ENCODE measurements around the gene CRLF3. TPM values are rescaled to one million over a fixed set of nuclear protein-coding genes. Genes with fewer than 3 reads are reported as not detected.
A peak's percentile ranks its signal among the peaks of the same experiment; 100 is the strongest.
"Not testable (repeated sequence)": the region's sequence is repeated elsewhere in the genome, so short reads cannot be mapped to it uniquely, and the experiment has no call there.

CRLF3 gene
- polyA plus RNA-seq, 3 donors: 41.0 to 92.8 (median 88.5) TPM

DNA sequence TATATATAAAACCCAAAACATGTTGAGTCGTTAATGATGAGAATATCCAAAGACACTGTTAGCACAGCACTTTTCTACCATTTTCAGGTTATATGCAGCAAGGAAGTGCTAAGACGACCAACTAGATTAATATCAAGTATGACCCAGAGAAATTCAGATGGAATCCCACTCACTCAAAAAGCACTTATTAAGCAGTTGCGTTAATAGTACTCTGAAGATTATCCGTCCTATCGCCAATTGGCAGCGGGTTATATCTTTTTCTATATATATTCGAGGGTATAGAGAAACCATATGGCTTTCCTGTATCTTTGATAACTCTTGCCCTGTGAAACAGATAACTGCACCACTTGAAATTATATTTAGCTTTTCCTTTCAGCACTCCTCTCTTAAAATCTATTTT lies 1.1 kb downstream of the CRLF3 start:
- H3K79me2 ChIP-seq (ENCODE audit: insufficient read depth, low read length): peaks cover 66% of the 10 kb centered on the region
- no peaks in the 10 kb centered on the region for H3K27me3 ChIP-seq (ENCODE audit: control insufficient read depth in 2 of 2, insufficient read depth in 2 of 2, low read length in 2 of 2)
- no peaks in the 10 kb centered on the region for H3K9me3 ChIP-seq (replicated peaks in 1 of 2; ENCODE audit: control insufficient read depth in 1 of 2, insufficient read depth in 1 of 2, low read length in 2 of 2)
- H4K20me1 ChIP-seq (ENCODE audit: insufficient read depth, low read length): peaks cover 19% of the 10 kb centered on the region
- Mint-ChIP-seq H3K36me3 (peaks cover 3 to 19% of the 10 kb centered on the region in 2 donors), H3K27me3 (ENCODE audit: low read depth in 3 of 3) (peaks cover 0 to 1% (median 0%) of the 10 kb centered on the region in 3 donors), H3K9me3 (no peaks in the 10 kb centered on the region), H3K4me1 (peaks cover 51% of the 10 kb centered on the region), H3K27ac (peak overlapping the region in 6 of 7 donors; percentile 19 to 97 (median 92)), H3K4me3 (peak overlapping the region; percentile 98)
- TF ChIP-seq, protein P1, sequence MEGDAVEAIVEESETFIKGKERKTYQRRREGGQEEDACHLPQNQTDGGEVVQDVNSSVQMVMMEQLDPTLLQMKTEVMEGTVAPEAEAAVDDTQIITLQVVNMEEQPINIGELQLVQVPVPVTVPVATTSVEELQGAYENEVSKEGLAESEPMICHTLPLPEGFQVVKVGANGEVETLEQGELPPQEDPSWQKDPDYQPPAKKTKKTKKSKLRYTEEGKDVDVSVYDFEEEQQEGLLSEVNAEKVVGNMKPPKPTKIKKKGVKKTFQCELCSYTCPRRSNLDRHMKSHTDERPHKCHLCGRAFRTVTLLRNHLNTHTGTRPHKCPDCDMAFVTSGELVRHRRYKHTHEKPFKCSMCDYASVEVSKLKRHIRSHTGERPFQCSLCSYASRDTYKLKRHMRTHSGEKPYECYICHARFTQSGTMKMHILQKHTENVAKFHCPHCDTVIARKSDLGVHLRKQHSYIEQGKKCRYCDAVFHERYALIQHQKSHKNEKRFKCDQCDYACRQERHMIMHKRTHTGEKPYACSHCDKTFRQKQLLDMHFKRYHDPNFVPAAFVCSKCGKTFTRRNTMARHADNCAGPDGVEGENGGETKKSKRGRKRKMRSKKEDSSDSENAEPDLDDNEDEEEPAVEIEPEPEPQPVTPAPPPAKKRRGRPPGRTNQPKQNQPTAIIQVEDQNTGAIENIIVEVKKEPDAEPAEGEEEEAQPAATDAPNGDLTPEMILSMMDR (IDR thresholded peaks at IDR 0.05): no peak
- no peaks in the 10 kb centered on the region for H3K36me3 ChIP-seq (replicated peaks in 1 of 2; ENCODE audit: control insufficient read depth in 1 of 2, insufficient read depth in 2 of 2, low read length in 2 of 2)
- peak overlapping the region; percentile 87 for H2AFZ ChIP-seq (ENCODE audit: insufficient read depth, low read depth, low read length, poor library complexity, severe bottlenecking)
- H3K4me2 ChIP-seq (replicated peaks; ENCODE audit: extremely low read depth, low read length, poor library complexity, severe bottlenecking): peak overlapping the region; percentile 82
- H3K4me3 ChIP-seq (replicated peaks in 1 of 3; ENCODE audit: low read depth in 2 of 3, low read length in 3 of 3): peak overlapping the region; percentile 85 to 96 (median 94)
- H3K9ac ChIP-seq (ENCODE audit: insufficient read depth, low read length, poor library complexity, severe bottlenecking): peak overlapping the region; percentile 82
- no CpG with 5 or more reads among the region's 7 CpGs for WGBS (ENCODE audit: insufficient coverage)
- DNase-seq: no peak
- H3K27ac ChIP-seq (ENCODE audit: low read depth in 1 of 2, low read length in 2 of 2): peak overlapping the region; percentile 71 to 87
- H3K4me1 ChIP-seq (ENCODE audit: control insufficient read depth in 1 of 2, insufficient read depth in 2 of 2, low read length in 2 of 2): peaks cover 48 to 56% of the 10 kb centered on the region in 2 donors
- intact Hi-C loops (cut with micrococcal nuclease): loop anchor here in 1 of 2 donors (5.0 to 10.0 kb wide), 2 partner anchors 149 to 481 kb away; partner anchors contain the start of gene RNF135

DNA sequence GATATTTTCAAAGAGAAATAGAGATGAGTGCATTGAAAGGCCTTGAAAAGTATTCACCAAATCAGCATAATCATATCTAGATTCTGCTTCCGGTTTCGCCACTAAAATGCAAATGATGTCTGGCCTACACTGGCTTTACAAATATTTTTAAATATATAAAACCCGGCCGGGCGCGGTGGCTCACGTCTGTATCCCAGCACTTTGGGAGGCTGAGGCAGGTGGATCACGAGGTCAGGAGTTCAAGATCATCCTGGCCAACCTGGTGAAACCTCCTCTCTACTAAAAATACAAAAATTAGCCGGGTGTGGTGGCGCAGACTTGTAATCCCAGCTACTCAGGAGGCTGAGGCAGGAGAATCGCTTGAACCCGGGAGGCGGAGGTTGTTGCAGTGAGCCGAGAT lies 1.6 kb downstream of the CRLF3 start:
- not testable (repeated sequence) for H3K9me3 ChIP-seq (replicated peaks in 1 of 2; ENCODE audit: control insufficient read depth in 1 of 2, insufficient read depth in 1 of 2, low read length in 2 of 2); H3K27me3 ChIP-seq (ENCODE audit: control insufficient read depth in 2 of 2, insufficient read depth in 2 of 2, low read length in 2 of 2); H3K27me3 Mint-ChIP-seq (ENCODE audit: low read depth in 3 of 3); H3K36me3 ChIP-seq (replicated peaks in 1 of 2; ENCODE audit: control insufficient read depth in 1 of 2, insufficient read depth in 2 of 2, low read length in 2 of 2); H3K9me3 Mint-ChIP-seq
- H3K4me1 Mint-ChIP-seq: peaks cover 56% of the 10 kb centered on the region
- peaks cover 53 to 61% of the 10 kb centered on the region in 2 donors for H3K4me1 ChIP-seq (ENCODE audit: control insufficient read depth in 1 of 2, insufficient read depth in 2 of 2, low read length in 2 of 2)
- peak overlapping the region; percentile 71 to 94 (median 89) for H3K27ac Mint-ChIP-seq
- H3K4me2 ChIP-seq (replicated peaks; ENCODE audit: extremely low read depth, low read length, poor library complexity, severe bottlenecking): peak overlapping the region; percentile 82
- peak overlapping the region; percentile 48 for H2AFZ ChIP-seq (ENCODE audit: insufficient read depth, low read depth, low read length, poor library complexity, severe bottlenecking)
- 2% methylated on average over 6 of the region's 14 CpGs for WGBS (ENCODE audit: insufficient coverage)
- H3K27ac ChIP-seq (ENCODE audit: low read depth in 1 of 2, low read length in 2 of 2): peak overlapping the region; percentile 71 to 87
- peaks cover 19% of the 10 kb centered on the region for H4K20me1 ChIP-seq (ENCODE audit: insufficient read depth, low read length)
- H3K36me3 Mint-ChIP-seq: peaks cover 3 to 19% of the 10 kb centered on the region in 2 donors
- peak overlapping the region; percentile 98 for H3K4me3 Mint-ChIP-seq
- H3K9ac ChIP-seq (ENCODE audit: insufficient read depth, low read length, poor library complexity, severe bottlenecking): peak overlapping the region; percentile 82
- peak in 2 of 3 donors; percentile 37 to 52 for DNase-seq
- intact Hi-C loops (cut with micrococcal nuclease): loop anchor here in 1 of 2 donors (5.0 to 10.0 kb wide), 2 partner anchors 149 to 482 kb away; partner anchors contain the start of gene RNF135
- peak overlapping the region; percentile 85 to 96 (median 94) for H3K4me3 ChIP-seq (replicated peaks in 1 of 3; ENCODE audit: low read depth in 2 of 3, low read length in 3 of 3)
- peaks cover 71% of the 10 kb centered on the region for H3K79me2 ChIP-seq (ENCODE audit: insufficient read depth, low read length)

Measured in CD14-positive monocyte (primary cell).